Panc1 (cell line): ENCODE measurements around the gene RIPK3.

Experiments used
- POLR2AphosphoS5 ChIP-seq: IDR thresholded peaks from 2 replicates; pipeline ENCODE4 v1.6.1; 2012; ENCODE audit warnings: mild to moderate bottlenecking, low read depth, low read length, moderate library complexity
- TF ChIP-seq, protein P1 (sequence below): fragments of 450-650 bp; IDR thresholded peaks from 2 replicates; pipeline ENCODE4 v1.5.1; 2017; ENCODE audit warnings: mild to moderate bottlenecking

DNA sequence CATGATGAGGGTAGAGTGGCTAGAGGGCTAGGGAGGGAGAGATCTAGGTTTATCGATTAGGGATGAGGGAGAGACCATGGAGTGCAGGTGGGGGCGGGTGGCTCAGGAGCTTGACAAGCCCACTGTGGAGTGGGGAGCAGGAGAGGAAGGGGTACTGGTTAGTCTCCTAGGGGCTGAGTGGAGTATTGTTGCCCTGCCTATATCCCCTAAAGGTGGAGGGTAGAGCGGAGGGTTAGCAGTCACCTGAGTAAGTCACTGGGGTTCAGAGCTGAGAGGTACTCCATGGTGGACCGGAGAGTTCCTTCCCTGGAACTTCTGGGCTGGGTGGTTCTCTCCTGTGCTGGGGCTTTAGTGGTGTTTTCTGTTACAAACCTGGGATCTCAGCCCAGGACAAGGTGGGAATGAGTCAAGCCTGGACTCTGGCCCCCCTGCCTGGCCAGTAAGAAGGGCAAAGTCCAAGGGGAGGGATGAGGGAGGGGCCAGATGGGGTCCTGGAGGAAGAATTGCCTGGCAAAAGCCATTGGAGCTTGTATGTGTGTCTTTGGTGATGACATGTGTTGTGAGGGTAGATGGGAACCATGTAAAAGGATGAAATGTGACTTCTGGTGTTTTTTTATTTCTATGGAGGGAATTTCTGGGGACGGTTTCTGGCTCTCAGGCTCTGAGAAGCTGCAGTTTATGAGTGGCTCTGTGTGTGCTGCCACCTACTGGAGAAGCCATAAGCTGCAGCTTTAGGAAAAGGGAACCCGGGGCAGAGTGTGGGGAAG is 32.0 kb downstream of the RIPK3 start, which contains the start of gene CIDEB:
- TF ChIP-seq, protein P1, sequence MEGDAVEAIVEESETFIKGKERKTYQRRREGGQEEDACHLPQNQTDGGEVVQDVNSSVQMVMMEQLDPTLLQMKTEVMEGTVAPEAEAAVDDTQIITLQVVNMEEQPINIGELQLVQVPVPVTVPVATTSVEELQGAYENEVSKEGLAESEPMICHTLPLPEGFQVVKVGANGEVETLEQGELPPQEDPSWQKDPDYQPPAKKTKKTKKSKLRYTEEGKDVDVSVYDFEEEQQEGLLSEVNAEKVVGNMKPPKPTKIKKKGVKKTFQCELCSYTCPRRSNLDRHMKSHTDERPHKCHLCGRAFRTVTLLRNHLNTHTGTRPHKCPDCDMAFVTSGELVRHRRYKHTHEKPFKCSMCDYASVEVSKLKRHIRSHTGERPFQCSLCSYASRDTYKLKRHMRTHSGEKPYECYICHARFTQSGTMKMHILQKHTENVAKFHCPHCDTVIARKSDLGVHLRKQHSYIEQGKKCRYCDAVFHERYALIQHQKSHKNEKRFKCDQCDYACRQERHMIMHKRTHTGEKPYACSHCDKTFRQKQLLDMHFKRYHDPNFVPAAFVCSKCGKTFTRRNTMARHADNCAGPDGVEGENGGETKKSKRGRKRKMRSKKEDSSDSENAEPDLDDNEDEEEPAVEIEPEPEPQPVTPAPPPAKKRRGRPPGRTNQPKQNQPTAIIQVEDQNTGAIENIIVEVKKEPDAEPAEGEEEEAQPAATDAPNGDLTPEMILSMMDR = peak; percentile 94
- TF ChIP-seq POLR2AphosphoS5 = no peak
